Cardiac fibroblast (primary cell): ENCODE measurements around the gene NCKAP5.
A peak's percentile ranks its signal among the peaks of the same experiment; 100 is the strongest.

ENCODE experiments used
- DNase-seq, 2 donors: peaks; one replicate each; pipeline versions ENCODE4 v3.0.0 to v3.0.0-alpha.2; 2010; ENCODE audit warnings: low read depth in 2 of 2
- H3K4me3 ChIP-seq, 2 donors: replicated peaks in 1 of 2; 1 replicate in 1 of 2; 2 replicates in 1 of 2; pipeline ENCODE4 v1.5.1; 2011; ENCODE audit warnings: low read depth in 2 of 2, low read length in 2 of 2, mild to moderate bottlenecking in 2 of 2, moderate library complexity in 1 of 2
- TF ChIP-seq, protein P1 (sequence below): IDR thresholded peaks from one replicate; pipeline ENCODE4 v1.5.1; 2011; ENCODE audit warnings: low read depth, mild to moderate bottlenecking, low read length, inconsistent platforms

Gene NCKAP5

DNA sequence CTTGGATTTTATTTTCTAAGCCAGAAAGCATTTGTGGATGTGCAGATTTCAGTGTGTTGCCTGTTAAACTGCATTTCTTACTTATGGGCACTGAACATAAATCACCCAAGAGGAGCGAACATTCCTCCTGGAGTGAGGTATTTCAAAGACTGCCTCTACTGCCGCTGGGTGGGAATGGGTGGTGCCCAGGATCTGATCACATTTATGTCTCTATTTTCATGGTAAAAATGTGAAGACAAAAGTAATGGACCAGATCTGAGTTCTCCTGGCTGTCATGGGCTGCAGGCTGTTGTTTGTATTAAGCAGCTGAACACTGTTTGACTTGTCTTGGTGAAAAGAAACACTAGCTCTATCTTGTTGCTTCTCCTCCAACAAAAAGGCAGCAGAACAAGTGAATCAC, 251.7 kb downstream of the NCKAP5 start:
- DNase-seq = no peak
- H3K4me3 ChIP-seq = no peak overlapping the region
- TF ChIP-seq, protein P1, sequence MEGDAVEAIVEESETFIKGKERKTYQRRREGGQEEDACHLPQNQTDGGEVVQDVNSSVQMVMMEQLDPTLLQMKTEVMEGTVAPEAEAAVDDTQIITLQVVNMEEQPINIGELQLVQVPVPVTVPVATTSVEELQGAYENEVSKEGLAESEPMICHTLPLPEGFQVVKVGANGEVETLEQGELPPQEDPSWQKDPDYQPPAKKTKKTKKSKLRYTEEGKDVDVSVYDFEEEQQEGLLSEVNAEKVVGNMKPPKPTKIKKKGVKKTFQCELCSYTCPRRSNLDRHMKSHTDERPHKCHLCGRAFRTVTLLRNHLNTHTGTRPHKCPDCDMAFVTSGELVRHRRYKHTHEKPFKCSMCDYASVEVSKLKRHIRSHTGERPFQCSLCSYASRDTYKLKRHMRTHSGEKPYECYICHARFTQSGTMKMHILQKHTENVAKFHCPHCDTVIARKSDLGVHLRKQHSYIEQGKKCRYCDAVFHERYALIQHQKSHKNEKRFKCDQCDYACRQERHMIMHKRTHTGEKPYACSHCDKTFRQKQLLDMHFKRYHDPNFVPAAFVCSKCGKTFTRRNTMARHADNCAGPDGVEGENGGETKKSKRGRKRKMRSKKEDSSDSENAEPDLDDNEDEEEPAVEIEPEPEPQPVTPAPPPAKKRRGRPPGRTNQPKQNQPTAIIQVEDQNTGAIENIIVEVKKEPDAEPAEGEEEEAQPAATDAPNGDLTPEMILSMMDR = no peak

DNA sequence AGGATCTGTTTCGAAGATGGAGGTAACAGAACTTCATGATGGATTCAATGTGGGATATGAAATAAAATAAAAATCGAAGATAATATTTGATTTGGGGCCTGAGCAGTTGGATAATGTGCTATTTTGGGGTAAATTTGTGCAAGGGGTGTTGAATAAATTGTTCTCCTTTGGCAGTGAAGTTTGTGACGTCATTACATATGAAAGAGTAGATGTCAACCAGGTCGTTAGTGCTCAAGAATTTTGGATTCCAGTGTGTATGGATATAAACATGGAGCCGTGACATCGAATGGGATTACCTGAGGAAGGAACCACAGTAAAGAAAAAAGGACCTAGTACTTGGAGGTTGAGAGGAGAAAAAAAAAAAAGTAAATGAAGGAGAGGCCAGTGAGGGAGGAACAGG, 253.0 kb downstream of the NCKAP5 start:
- TF ChIP-seq, protein P1 = no peak
- no peak overlapping the region for H3K4me3 ChIP-seq
- no peak for DNase-seq

GRCh38 chr2:133314795-133315194, 253.5 kb downstream of the NCKAP5 start:
- DNase-seq = no peak
- TF ChIP-seq, protein P1 = no peak
- no peak overlapping the region for H3K4me3 ChIP-seq

GRCh38 chr2:133312038-133312729, 256.1 kb downstream of the NCKAP5 start:
- no peak overlapping the region for H3K4me3 ChIP-seq
- peak in 1 of 2 donors; percentile 20 for DNase-seq
- TF ChIP-seq, protein P1 = no peak

DNA sequence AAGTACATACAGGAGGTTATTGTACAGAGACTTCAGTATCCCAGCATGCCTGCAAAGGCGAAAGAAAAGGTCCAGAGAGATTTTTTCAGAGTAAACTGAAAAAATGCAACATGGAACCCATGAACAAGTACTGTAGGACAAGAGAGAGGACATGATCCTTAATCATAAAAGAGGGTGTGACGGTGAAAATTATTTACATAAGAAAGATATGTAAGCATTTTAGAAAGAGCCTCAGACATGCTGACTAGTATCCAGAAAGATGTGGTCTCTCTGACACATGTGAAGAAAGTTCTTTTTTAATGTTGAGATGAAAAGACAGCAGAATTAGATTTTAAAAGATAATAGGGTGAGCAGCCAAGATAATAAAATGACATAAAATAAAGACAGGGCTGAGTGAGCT, 262.0 kb downstream of the NCKAP5 start:
- TF ChIP-seq, protein P1 = no peak
- DNase-seq = no peak
- H3K4me3 ChIP-seq = no peak overlapping the region

GRCh38 chr2:133304344-133304743, 263.9 kb downstream of the NCKAP5 start:
- DNase-seq = no peak
- TF ChIP-seq, protein P1 = no peak
- H3K4me3 ChIP-seq = no peak overlapping the region

DNA sequence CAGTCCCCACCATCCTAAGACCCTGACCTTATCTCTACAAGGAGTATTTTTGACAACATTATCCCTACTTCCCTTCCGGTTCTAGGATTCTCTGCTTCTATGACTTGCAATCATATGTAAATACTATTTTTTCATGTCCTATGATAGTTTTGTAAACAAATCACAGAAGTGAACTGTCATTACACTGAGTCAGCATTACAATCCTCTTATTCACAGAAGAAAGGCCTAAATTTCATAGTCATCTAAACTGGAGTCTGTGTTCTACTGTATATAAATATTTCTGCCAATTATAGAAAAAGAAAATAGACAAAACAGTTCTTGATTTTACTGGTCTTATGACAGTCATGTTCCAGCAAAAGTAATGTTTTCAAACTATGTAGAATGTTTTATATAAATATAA, 265.1 kb downstream of the NCKAP5 start:
- TF ChIP-seq, protein P1 = no peak
- H3K4me3 ChIP-seq = no peak overlapping the region
- peak in 1 of 2 donors; percentile 77 for DNase-seq
